Suprapubic skin (tissue), 4 donors: ENCODE data around the gene FAM227A.

Experiments used
- CTCF ChIP-seq, 2 donors: fragments of 200-600 bp in 1 of 2; fragments of 450-650 bp in 1 of 2; sonication (generic) in 1 of 2; IDR thresholded peaks; one replicate each; pipeline ENCODE4 v1.5.1; 2016 to 2019; ENCODE audit warnings: antibody characterized with exemption in 2 of 2, mild to moderate bottlenecking in 1 of 2, moderate library complexity in 1 of 2
- EP300 ChIP-seq: sonication (generic); formaldehyde crosslinking; IDR thresholded peaks from one replicate; pipeline ENCODE4 v1.6.1; 2017; ENCODE audit warnings: antibody characterized with exemption
- POLR2AphosphoS5 ChIP-seq, 3 donors: sonication (generic); formaldehyde crosslinking; IDR thresholded peaks; one replicate each; pipeline ENCODE4 v1.6.1; 2017; ENCODE audit warnings: antibody characterized with exemption in 3 of 3

DNA sequence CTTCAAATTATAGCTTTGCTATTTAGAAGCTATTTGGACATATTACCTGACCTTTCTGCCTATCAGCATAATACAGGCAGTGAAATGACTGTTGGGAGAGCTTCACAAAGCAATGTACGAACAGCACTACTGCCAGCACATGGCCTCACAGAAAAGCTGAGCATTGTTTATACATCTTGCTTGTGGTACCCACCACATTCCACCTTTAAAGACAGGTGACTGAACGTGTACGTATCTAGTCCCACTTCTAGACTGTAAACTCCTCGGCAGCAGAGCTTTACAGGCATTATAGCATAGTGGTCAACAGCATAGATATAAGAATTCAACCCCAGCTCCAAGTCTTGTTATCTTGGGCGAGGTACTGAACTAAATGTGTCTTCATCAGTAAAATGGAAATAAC is 43.0 kb upstream of the FAM227A start:
- no peak for TF ChIP-seq EP300
- TF ChIP-seq POLR2AphosphoS5 (IDR thresholded peaks at IDR 0.05): no peak
- TF ChIP-seq CTCF (IDR thresholded peaks at IDR 0.05): no peak
